ENCODE measurements around the gene KCNMA1.

KCNMA1 gene

DNA sequence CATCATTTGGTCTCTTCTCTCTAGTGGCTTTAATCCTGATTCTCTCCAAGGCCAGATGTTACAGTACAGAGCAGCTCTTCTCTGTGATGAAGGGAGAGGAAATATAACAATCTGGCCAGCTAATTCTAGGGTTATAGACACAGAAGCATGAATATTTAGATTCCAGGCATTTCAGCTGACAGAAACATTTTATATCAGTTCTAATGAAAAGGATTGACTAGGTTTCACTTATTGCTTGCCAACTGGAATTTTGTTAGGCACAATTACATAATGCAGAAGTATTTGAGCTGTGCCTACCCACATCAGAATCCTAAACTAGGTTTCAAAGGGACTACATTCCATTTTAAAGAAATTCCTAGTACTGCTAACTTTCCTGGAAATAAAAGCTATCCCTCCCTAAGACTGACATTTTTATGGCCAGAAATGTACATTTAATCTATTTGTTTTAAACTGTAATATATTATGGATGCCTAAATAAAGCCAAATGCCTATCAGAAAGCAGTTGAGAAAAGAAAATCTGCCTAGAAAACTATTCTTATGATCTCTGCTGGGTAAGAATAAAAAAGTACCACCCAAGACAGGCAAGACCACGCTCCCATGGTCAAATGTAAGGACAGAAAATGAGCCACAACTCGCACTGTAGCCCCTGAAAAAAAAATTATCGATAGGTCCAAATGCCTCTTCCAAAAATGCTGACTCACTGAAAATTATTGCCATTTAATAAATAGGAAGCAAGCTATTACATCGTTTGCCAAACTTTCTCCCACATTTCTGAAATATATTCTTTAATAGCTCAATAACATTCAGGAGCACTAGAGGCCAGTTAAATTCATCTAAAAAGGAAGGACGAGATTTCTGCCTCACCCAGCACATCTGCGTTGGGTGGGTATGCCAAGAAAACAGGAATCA is 498.1 kb downstream of the KCNMA1 start:
- TF ChIP-seq YY1 (IDR thresholded peaks at IDR 0.05; ENCODE audit: low read depth) (no peak), RAD21 (IDR thresholded peaks at IDR 0.05; ENCODE audit: low read depth) (no peak), CEBPB (IDR thresholded peaks at IDR 0.05) (no peak), TAF1 (IDR thresholded peaks at IDR 0.05; ENCODE audit: low read depth) (no peak), NFIC (IDR thresholded peaks at IDR 0.05) (no peak), CREB1 (IDR thresholded peaks at IDR 0.05; ENCODE audit: low read depth) (no peak), TCF12 (IDR thresholded peaks at IDR 0.05; ENCODE audit: low read depth) (no peak)
- TF ChIP-seq, protein P1, sequence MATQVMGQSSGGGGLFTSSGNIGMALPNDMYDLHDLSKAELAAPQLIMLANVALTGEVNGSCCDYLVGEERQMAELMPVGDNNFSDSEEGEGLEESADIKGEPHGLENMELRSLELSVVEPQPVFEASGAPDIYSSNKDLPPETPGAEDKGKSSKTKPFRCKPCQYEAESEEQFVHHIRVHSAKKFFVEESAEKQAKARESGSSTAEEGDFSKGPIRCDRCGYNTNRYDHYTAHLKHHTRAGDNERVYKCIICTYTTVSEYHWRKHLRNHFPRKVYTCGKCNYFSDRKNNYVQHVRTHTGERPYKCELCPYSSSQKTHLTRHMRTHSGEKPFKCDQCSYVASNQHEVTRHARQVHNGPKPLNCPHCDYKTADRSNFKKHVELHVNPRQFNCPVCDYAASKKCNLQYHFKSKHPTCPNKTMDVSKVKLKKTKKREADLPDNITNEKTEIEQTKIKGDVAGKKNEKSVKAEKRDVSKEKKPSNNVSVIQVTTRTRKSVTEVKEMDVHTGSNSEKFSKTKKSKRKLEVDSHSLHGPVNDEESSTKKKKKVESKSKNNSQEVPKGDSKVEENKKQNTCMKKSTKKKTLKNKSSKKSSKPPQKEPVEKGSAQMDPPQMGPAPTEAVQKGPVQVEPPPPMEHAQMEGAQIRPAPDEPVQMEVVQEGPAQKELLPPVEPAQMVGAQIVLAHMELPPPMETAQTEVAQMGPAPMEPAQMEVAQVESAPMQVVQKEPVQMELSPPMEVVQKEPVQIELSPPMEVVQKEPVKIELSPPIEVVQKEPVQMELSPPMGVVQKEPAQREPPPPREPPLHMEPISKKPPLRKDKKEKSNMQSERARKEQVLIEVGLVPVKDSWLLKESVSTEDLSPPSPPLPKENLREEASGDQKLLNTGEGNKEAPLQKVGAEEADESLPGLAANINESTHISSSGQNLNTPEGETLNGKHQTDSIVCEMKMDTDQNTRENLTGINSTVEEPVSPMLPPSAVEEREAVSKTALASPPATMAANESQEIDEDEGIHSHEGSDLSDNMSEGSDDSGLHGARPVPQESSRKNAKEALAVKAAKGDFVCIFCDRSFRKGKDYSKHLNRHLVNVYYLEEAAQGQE (IDR thresholded peaks at IDR 0.05; ENCODE audit: low read depth), result no peak
- TF ChIP-seq, protein P2, sequence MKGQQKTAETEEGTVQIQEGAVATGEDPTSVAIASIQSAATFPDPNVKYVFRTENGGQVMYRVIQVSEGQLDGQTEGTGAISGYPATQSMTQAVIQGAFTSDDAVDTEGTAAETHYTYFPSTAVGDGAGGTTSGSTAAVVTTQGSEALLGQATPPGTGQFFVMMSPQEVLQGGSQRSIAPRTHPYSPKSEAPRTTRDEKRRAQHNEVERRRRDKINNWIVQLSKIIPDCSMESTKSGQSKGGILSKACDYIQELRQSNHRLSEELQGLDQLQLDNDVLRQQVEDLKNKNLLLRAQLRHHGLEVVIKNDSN (IDR thresholded peaks at IDR 0.05), result no peak
- TF ChIP-seq, protein P3, sequence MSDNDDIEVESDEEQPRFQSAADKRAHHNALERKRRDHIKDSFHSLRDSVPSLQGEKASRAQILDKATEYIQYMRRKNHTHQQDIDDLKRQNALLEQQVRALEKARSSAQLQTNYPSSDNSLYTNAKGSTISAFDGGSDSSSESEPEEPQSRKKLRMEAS (IDR thresholded peaks at IDR 0.05), result no peak

DNA sequence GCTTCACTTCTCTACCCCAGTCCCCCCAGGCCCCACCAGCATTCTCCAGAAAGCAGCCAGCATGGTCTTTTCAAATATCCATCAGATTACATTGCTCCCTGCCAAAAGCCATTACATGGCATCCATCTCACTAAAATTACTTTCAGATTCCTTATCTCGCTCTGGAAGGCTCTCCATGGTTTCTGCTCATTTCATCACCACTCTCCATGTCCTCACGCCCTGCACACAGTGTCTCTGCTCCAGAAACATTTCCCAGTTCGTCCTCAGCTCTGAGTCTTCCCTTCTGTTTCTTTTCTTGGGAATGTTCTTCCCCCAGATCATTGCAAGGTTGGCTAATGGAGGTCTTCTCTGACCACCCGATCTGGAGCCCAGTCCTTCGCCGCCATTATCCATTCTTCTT is 499.1 kb downstream of the KCNMA1 start:
- TF ChIP-seq FOXM1 (IDR thresholded peaks at IDR 0.05; ENCODE audit: borderline replicate concordance, low read depth), result no peak
- no peak for TF ChIP-seq EP300 (IDR thresholded peaks at IDR 0.05; ENCODE audit: borderline replicate concordance)
- TF ChIP-seq ZBTB7A (IDR thresholded peaks at IDR 0.05; ENCODE audit: low read depth), result no peak

DNA sequence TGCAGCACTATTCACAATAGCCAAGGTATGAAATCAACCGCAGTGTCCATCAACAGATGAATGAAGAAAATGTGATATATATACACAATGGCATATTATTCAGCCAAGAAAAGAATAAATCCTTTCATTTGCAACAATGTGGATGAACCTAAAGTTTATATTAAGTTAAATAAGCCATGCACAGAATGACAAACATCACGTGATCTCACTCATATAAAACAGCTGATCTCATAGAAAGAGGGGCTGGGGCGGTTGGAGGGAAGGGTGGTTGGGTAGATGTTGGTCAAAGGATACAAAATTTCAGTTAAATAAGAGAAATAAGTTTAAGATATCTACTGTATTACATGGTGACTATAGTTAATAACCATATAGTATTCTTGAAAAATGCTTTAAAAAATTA is 502.1 kb downstream of the KCNMA1 start:
- TF ChIP-seq TCF12 (IDR thresholded peaks at IDR 0.05; ENCODE audit: low read depth) (no peak), NFIC (IDR thresholded peaks at IDR 0.05) (no peak), TEAD4 (IDR thresholded peaks at IDR 0.05) (no peak), TAF1 (IDR thresholded peaks at IDR 0.05; ENCODE audit: low read depth) (no peak), YY1 (IDR thresholded peaks at IDR 0.05; ENCODE audit: low read depth) (no peak), FOXM1 (IDR thresholded peaks at IDR 0.05; ENCODE audit: borderline replicate concordance, low read depth) (no peak), RAD21 (IDR thresholded peaks at IDR 0.05; ENCODE audit: low read depth) (no peak), CREB1 (IDR thresholded peaks at IDR 0.05; ENCODE audit: low read depth) (no peak), EP300 (IDR thresholded peaks at IDR 0.05; ENCODE audit: borderline replicate concordance) (no peak), ZBTB7A (IDR thresholded peaks at IDR 0.05; ENCODE audit: low read depth) (no peak), EGR1 (IDR thresholded peaks at IDR 0.05) (no peak), CEBPB (IDR thresholded peaks at IDR 0.05) (no peak)
- TF ChIP-seq, protein P3 (IDR thresholded peaks at IDR 0.05), result no peak
- TF ChIP-seq, protein P1 (IDR thresholded peaks at IDR 0.05; ENCODE audit: low read depth), result no peak
- TF ChIP-seq, protein P2 (IDR thresholded peaks at IDR 0.05), result no peak

DNA sequence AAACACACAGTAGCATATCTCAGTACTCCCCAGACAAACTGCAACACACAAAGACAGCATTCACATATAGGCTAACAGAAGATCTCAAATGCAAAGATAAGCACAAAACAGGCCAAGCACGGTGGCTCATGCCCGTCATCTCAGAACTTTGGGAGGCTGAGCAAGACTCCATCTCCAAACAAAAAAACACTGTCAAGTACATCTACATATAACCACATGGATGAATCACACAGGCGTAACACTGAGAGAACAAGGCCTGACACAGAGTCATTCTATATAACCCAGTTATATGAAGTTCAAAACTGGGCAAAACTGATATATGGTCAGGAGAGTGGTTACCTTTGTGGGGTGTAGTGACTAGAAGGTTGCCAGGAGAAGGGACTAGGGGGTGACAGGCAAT is 506.4 kb downstream of the KCNMA1 start:
- TF ChIP-seq, protein P1 (IDR thresholded peaks at IDR 0.05; ENCODE audit: low read depth), result no peak
- TF ChIP-seq TAF1 (IDR thresholded peaks at IDR 0.05; ENCODE audit: low read depth) (no peak), TEAD4 (IDR thresholded peaks at IDR 0.05) (no peak), EGR1 (IDR thresholded peaks at IDR 0.05) (no peak), NFIC (IDR thresholded peaks at IDR 0.05) (no peak)
- TF ChIP-seq, protein P3 (IDR thresholded peaks at IDR 0.05), result no peak

Measured in Ishikawa (cell line).